Epithelial cell of esophagus (primary cell): Measurements from ENCODE around the gene SPAG16.

Experiments used
- DNase-seq: peaks from one replicate; pipeline ENCODE4 v3.0.0; 2010; ENCODE audit warnings: low read depth
- H3K4me3 ChIP-seq: 2 replicates; pipeline ENCODE4 v1.5.1; 2011; ENCODE audit warnings: mild to moderate bottlenecking, low read length, control low read depth
- CTCF ChIP-seq: IDR thresholded peaks from 2 replicates; pipeline ENCODE4 v1.5.1; 2011; ENCODE audit warnings: low read depth, mild to moderate bottlenecking, low read length, control low read depth, inconsistent platforms; ENCODE audit not compliant: insufficient read depth; ENCODE audit errors: missing control alignments

SPAG16 gene

GRCh38 chr2:214019973-214020345, 735.7 kb downstream of the SPAG16 start:
- H3K4me3 ChIP-seq = no peak overlapping the region
- no peak for DNase-seq
- no peak for TF ChIP-seq CTCF

- no peak for TF ChIP-seq CTCF
- DNase-seq = no peak
Measured at GRCh38 chr2:214029190-214029589, 744.9 kb downstream of the SPAG16 start.

GRCh38 chr2:214031566-214031965, 747.3 kb downstream of the SPAG16 start:
- no peak for DNase-seq
- no peak for TF ChIP-seq CTCF
- H3K4me3 ChIP-seq = no peak overlapping the region

More at GRCh38 chr2:214029190-214029589, 744.9 kb downstream of the SPAG16 start:
- H3K4me3 ChIP-seq = no peak overlapping the region

GRCh38 chr2:214034417-214034816, 750.2 kb downstream of the SPAG16 start:
- no peak overlapping the region for H3K4me3 ChIP-seq
- no peak for DNase-seq

GRCh38 chr2:214035091-214035852, 751.0 kb downstream of the SPAG16 start:
- no peak overlapping the region for H3K4me3 ChIP-seq
- no peak for TF ChIP-seq CTCF
- DNase-seq = no peak

More at GRCh38 chr2:214034417-214034816, 750.2 kb downstream of the SPAG16 start:
- TF ChIP-seq CTCF = no peak

- H3K4me3 ChIP-seq = no peak overlapping the region
- TF ChIP-seq CTCF = no peak
Measured at GRCh38 chr2:214035921-214036320, 751.7 kb downstream of the SPAG16 start.

GRCh38 chr2:214038186-214038585, 753.9 kb downstream of the SPAG16 start:
- DNase-seq = no peak
- no peak for TF ChIP-seq CTCF
- no peak overlapping the region for H3K4me3 ChIP-seq

More at GRCh38 chr2:214035921-214036320, 751.7 kb downstream of the SPAG16 start:
- DNase-seq = no peak
